KOPT-K1 (cell line): Measurements from ENCODE around the gene S100A10.
A peak's percentile ranks its signal among the peaks of the same experiment; 100 is the strongest.

Source experiments
- H3K27ac ChIP-seq: fragments of 200-600 bp; sonication (generic); 2 replicates; pipeline ENCODE4 v1.5.1; 2016; ENCODE audit warnings: antibody characterized with exemption, mild to moderate bottlenecking, low read depth, low read length; ENCODE audit not compliant: poor library complexity, severe bottlenecking
- H3K36me3 ChIP-seq: fragments of 200-600 bp; sonication (generic); 2 replicates; pipeline ENCODE4 v1.5.1; 2017; ENCODE audit warnings: antibody characterized with exemption, mild to moderate bottlenecking, low read length, moderate library complexity; ENCODE audit not compliant: insufficient read depth
- H3K9me3 ChIP-seq: fragments of 200-600 bp; sonication (generic); 2 replicates; pipeline ENCODE4 v1.5.1; 2017; ENCODE audit warnings: antibody characterized with exemption, low read length, mild to moderate bottlenecking; ENCODE audit not compliant: insufficient read depth, poor library complexity, severe bottlenecking

S100A10 gene, protein sequence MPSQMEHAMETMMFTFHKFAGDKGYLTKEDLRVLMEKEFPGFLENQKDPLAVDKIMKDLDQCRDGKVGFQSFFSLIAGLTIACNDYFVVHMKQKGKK

GRCh38 chr1:151993734-151994496 is at the start of gene S100A10:
TSS of gene S100A10 (minus strand) at chr1:151993859. CDS start at chr1:151986230, 7,629 bp downstream.
- peak within 1 kb of the TSS; percentile 20 for H3K27ac ChIP-seq
- H3K36me3 ChIP-seq: no peaks in the 10 kb centered on the region
- H3K9me3 ChIP-seq: no peaks in the 10 kb centered on the region

- Histone ChIP-seq H3K9me3 (no peaks in the 10 kb centered on the region), H3K27ac (no peak overlapping the region), H3K36me3 (no peaks in the 10 kb centered on the region)
Observed at GRCh38 chr1:152042030-152042429, 48.4 kb upstream of the S100A10 start.

DNA sequence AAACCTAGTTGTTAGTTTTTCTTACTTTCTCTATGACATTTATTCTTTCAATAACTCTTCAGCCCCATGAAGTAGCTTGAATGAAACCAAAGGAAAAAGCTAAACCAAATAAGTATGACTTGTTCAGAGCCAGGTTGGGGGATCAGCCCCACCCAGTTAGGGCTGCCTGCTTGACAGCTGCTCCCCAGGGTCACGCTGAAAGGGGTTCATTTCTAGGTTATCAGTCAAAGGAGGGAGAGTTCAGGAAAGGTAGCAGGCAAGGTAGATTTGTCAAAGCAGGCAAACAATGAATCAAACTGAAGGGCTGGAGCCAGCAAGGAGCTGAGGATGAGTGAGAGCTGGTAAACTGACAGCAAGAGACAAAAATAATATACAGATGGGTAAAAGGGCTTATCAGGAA is 46.2 kb upstream of the S100A10 start:
- no peak overlapping the region for H3K27ac ChIP-seq
- no peaks in the 10 kb centered on the region for H3K9me3 ChIP-seq
- H3K36me3 ChIP-seq: no peaks in the 10 kb centered on the region

GRCh38 chr1:152039461-152039860 is 45.8 kb upstream of the S100A10 start:
- Histone ChIP-seq H3K27ac (no peak overlapping the region), H3K36me3 (no peaks in the 10 kb centered on the region), H3K9me3 (no peaks in the 10 kb centered on the region)

DNA sequence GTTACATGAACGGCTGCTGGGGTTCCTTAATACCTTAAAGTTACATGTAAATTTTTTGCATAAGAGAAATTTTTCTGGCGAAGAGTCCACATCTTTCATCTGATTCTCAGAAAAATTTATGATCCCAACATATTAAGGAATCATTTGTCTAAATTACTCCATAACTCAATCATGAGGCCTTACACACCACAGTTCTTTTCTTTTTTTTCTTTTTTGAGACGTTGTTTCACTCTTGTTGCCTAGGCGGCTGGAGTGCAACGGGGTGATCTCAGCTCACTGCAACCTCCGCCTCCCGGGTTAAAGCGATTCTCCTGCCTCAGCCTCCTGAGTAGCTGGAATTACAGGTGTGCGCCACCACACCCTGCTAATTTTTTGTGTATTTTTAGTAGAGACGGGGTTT is 45.2 kb upstream of the S100A10 start:
- Histone ChIP-seq H3K9me3 (no peaks in the 10 kb centered on the region), H3K36me3 (no peaks in the 10 kb centered on the region), H3K27ac (no peak overlapping the region)

DNA sequence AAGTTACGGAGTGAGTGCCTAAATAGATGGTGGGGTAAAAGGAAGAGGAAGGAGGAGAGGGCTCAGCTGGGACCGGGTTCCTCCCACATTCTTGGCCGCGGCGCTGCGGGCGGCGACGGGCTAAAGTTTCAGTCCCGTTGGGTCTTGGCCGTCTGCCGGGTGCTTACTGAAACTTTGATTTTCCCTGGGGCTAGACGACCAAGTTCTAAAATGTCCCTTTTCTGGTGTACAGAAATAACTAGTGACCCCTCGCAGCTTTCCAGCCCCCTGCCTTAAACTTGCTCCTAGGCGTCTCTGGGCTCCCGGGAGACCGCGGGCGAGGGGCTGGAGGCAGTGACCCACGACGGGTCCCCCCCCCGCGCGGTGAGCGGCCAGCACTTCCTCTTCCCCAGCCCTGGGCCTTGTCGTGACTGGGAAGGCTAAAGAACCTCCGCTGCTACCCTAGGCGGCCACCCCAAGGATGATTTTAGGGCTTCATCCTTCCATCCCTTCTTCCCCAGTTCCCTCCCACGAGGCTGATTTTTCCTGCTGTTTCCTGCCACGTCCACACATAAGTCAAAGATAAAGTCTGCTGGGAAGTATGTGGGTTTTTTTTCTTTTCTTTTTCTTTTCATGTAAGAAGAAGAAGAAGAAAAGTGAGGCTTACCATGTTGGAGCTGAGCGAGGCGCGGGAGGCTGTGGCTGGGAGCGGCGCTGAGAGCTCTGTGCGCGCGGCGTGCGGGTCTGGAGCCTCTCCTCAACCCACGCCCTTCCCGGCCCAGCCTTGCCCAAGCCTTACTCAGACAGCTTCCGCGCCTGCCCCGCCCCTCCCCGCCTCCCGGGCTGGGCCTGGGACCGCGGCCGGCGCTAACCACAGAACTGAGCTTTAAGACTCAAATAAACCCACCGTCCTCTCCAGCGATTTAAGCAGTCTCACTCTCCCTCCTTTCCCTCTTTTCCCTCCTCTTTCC is 42.9 kb upstream of the S100A10 start, which contains the start of gene S100A11:
Gene S100A11, minus strand, starts transcription at position 738 of the 950 bp plus-strand sequence. Its CDS starts 89 bp downstream, at position 649.
- peak within 1 kb of the TSS; percentile 87 for H3K27ac ChIP-seq
- peaks cover 18% of the 10 kb centered on the region for H3K36me3 ChIP-seq
- no peaks in the 10 kb centered on the region for H3K9me3 ChIP-seq

DNA sequence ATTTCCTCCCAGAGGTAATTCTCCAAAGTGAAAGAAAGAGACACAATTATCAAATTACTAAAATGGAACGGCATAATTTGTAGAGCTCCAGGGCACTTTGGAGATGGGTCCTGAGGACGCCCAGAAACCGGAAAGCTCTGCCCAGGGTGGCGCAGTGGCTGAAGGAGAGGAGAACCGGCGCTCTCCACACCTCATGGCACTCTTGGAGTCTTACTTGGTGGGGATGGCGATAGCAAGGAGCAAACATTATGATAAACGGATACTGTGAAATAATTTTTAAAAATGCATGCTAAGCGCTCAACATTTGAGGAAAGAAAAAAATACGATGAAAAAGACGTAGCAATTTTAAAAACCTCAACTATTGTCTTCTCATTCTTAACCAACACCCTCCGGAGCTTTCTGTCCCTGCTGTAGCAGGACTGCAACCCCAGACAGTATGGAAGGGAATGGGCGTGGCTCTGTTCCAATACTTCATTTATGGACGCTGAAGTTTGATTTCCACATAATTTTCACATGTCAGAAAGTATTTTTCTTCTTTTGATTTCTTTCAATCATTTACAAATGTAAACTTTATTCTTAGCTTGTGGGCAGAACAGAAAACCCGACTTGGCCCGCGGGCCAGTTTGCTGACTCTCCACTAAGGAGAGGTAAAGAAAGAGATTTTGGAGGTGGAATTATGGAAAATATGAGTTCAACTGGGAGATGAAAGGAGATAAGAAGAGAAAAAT is 42.0 kb upstream of the S100A10 start:
- peak overlapping the region; percentile 87 for H3K27ac ChIP-seq
- no peaks in the 10 kb centered on the region for H3K9me3 ChIP-seq
- peaks cover 18% of the 10 kb centered on the region for H3K36me3 ChIP-seq

DNA sequence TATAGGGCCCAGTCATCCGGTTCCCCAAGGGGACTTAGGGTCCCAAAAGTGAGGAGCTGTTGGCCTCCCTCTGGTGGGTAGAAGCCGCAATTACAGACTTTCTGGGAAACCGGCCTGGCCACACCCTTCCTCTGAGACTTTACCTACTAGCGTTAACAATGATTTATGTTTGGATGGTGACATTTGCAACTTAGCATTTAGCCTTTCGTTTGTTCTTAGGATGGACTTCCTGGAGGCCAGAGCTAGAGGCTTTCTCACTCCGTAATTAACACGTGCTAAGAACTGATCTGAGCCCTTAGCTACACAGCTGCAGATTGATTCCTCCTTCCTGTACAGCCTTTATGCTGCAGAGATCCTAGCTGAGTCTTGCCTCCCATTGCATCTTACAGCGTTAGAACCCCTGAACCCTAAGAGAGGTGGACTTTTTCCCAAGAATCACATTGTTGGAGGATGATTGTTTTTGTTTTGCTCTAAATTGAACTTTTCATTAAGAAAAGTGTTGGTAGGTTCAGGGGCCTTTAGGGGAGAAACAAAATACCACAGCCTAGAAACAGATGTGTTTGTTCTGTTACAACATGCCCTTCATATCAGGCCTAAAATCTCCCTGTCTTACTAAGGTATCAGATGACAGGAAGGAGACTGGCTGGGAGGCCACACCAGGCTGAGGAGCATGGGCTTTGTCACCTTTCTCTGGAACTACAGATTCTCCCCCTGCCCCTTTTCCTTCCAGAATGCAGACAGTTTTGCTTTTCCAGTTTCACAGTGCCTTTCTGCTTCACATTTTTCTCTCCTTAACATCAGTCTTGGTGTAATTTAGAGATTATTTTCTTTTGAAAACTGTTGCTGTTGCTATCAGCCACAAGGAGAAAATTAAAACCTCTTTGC is 41.2 kb upstream of the S100A10 start:
- H3K36me3 ChIP-seq: peaks cover 18% of the 10 kb centered on the region
- H3K9me3 ChIP-seq: no peaks in the 10 kb centered on the region
- peak overlapping the region; percentile 87 for H3K27ac ChIP-seq

GRCh38 chr1:152034324-152034653 is 40.6 kb upstream of the S100A10 start:
- Histone ChIP-seq H3K36me3 (peaks cover 18% of the 10 kb centered on the region), H3K27ac (peak overlapping the region; percentile 87), H3K9me3 (no peaks in the 10 kb centered on the region)

DNA sequence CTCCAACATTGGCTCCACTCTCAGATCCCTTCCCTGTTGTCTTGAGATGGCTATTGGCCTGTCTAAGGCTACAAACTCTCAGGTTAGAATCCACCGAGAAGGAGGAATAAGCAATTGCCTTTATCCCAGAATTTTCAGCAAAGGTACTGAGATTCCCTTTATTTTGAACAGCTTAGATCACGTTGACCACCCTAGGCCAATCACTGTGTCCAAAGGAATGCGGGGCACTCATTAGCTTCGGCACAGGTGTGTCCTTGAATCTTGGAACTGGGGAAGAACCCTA is 36.2 kb upstream of the S100A10 start:
- H3K9me3 ChIP-seq: no peaks in the 10 kb centered on the region
- H3K36me3 ChIP-seq: peaks cover 18% of the 10 kb centered on the region
- no peak overlapping the region for H3K27ac ChIP-seq

- Histone ChIP-seq H3K9me3 (no peaks in the 10 kb centered on the region), H3K27ac (no peak overlapping the region), H3K36me3 (peaks cover 18% of the 10 kb centered on the region)
Observed at GRCh38 chr1:152029144-152029928, 35.7 kb upstream of the S100A10 start.

GRCh38 chr1:152026895-152027294 is 33.2 kb upstream of the S100A10 start:
- Histone ChIP-seq H3K9me3 (no peaks in the 10 kb centered on the region), H3K36me3 (peaks cover 2% of the 10 kb centered on the region; the same call in 1 of the 2 replicates), H3K27ac (no peak overlapping the region)

DNA sequence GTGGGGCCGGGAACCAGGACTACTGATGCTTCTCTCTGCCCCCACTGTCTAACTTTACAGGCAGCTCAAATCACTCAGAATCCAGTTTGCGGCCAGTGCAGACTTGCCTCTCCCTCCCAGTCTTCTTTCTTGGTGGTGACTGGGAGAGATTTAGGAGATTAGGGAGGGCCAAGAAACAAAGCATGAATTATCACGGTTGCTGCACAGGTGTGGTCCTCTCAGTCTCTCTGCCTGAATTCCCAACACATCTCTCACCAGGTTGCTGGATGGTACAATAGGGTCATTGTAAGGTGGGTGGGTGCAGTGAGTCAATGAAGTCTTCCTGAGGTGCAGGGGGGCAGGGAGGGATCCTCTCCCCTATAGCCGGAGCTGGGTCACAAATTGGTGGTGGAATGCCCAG is 30.6 kb upstream of the S100A10 start:
- no peaks in the 10 kb centered on the region for H3K36me3 ChIP-seq

More for the DNA sequence above, 30.6 kb upstream of the S100A10 start:
- H3K27ac ChIP-seq: no peak overlapping the region
- no peaks in the 10 kb centered on the region for H3K9me3 ChIP-seq
